GM12878 (cell line): Measurements from ENCODE around the gene PHRF1. TPM values are rescaled to one million over a fixed set of nuclear protein-coding genes. Genes with fewer than 3 reads are reported as not detected.

Experiments used
- ATAC-seq: fragments of 200-7000 bp; cut with Tn5 transposase; 3 replicates; pipeline ENCODE4 v1.9.1; 2020; ENCODE audit warnings: mild to moderate bottlenecking, moderate library complexity
- BruUV-seq: library from RNA; stranded (reverse); fragments of 400-500 nt; replicated peaks from 2 replicates; lab custom pipeline; 2021; lab: Mats Ljungman, UMichigan
- CTCF ChIA-PET: fragments of 300-600 bp; sonication (Branson Sonifier 250); formaldehyde crosslinking; extraction: SDS; loops from one replicate; lab custom pipeline; 2021; ENCODE audit warnings: inconsistent platforms; lab: Yijun Ruan, JAX
- POLR2A ChIA-PET: fragments of 350-600 bp; formaldehyde crosslinking; extraction: SDS; loops from one replicate; lab custom pipeline; 2021; ENCODE audit warnings: inconsistent platforms; lab: Charles Lee
- RAD21 ChIA-PET: fragments of 300-600 bp; sonication (Branson Sonifier 250); formaldehyde crosslinking; loops from one replicate; lab custom pipeline; 2023; ENCODE audit warnings: antibody characterized with exemption; ENCODE audit not compliant: unreplicated experiment; lab: Charles Lee
- SMC1A ChIA-PET: fragments of 300-600 bp; sonication (Branson Sonifier 250); formaldehyde crosslinking; loops from one replicate; lab custom pipeline; 2023; ENCODE audit not compliant: unreplicated experiment, uncharacterized antibody; lab: Charles Lee
- DNase-seq: peaks from one replicate; pipeline ENCODE4 v3.0.0-alpha.2; 2011; ENCODE audit warnings: low read depth, low spot score
- FAIRE-seq: peaks from 3 replicates; lab custom pipeline; 2011; peaks lifted over from hg19 to GRCh38; lab: Jason Lieb, UNC
- H2AFZ ChIP-seq: 2 replicates; pipeline ENCODE4 v1.6.0; 2011; ENCODE audit warnings: low read depth, low read length, control low read depth; ENCODE audit not compliant: control insufficient read depth
- H3K27ac ChIP-seq: 2 replicates; pipeline ENCODE4 v1.5.1; 2011; ENCODE audit warnings: control low read depth; ENCODE audit not compliant: control insufficient read depth, insufficient read depth
- H3K27me3 ChIP-seq, 2 experiments: replicated peaks in 1 of 2; 2 replicates each; pipeline versions ENCODE4 v1.6.0 to v1.6.1; 2011; ENCODE audit warnings: low read length in 1 of 2; ENCODE audit not compliant: control insufficient read depth in 2 of 2, insufficient read depth in 2 of 2
- H3K36me3 ChIP-seq, 2 experiments: 2 replicates each; pipeline ENCODE4 v1.5.1; 2011; ENCODE audit warnings: low read length in 1 of 2; ENCODE audit not compliant: control insufficient read depth in 2 of 2, insufficient read depth in 2 of 2
- H3K4me1 ChIP-seq: 2 replicates; pipeline ENCODE4 v1.6.1; 2011; ENCODE audit warnings: mild to moderate bottlenecking, low read length, moderate library complexity, mixed read lengths; ENCODE audit not compliant: control insufficient read depth, insufficient read depth
- H3K4me2 ChIP-seq: 2 replicates; pipeline ENCODE4 v1.6.0; 2011; ENCODE audit warnings: control low read depth; ENCODE audit not compliant: control insufficient read depth, insufficient read depth
- H3K4me3 ChIP-seq: fragments of 200-600 bp; sonication (generic); 2 replicates; pipeline ENCODE4 v1.5.1; 2016
- H3K79me2 ChIP-seq: 2 replicates; pipeline ENCODE4 v1.6.0; 2011; ENCODE audit warnings: low read length; ENCODE audit not compliant: control insufficient read depth, insufficient read depth
- H3K9ac ChIP-seq: 2 replicates; pipeline ENCODE4 v1.8.0; 2011; ENCODE audit warnings: low read length, control low read depth, mixed read lengths; ENCODE audit not compliant: control insufficient read depth, insufficient read depth
- H3K9me3 ChIP-seq: replicated peaks from 3 replicates; pipeline ENCODE4 v1.5.1; 2011; ENCODE audit warnings: mild to moderate bottlenecking, low read length; ENCODE audit not compliant: control insufficient read depth, insufficient read depth
- H4K20me1 ChIP-seq: 2 replicates; pipeline ENCODE4 v1.6.0; 2011; ENCODE audit not compliant: control insufficient read depth, insufficient read depth
- BACH1 ChIP-seq: fragments of 450-650 bp; IDR thresholded peaks from 2 replicates; pipeline ENCODE4 v1.6.1; 2017; ENCODE audit warnings: mild to moderate bottlenecking, borderline replicate concordance
- BHLHE40 ChIP-seq, 2 experiments: fragments of 450-650 bp in 1 of 2; IDR thresholded peaks; 2 replicates each; pipeline ENCODE4 v1.6.1; 2011 to 2017; ENCODE audit warnings: low read depth in 2 of 2, borderline replicate concordance in 1 of 2, improper control_type of control experiment in 1 of 2, low read length in 1 of 2, mild to moderate bottlenecking in 1 of 2
- CBX3 ChIP-seq: fragments of 200-600 bp; sonication (generic); IDR thresholded peaks from 2 replicates; pipeline ENCODE4 v1.6.1; 2016; ENCODE audit warnings: low read depth, borderline replicate concordance
- MEF2B ChIP-seq: fragments of 450-650 bp; IDR thresholded peaks from 2 replicates; pipeline ENCODE4 v1.6.1; 2018; ENCODE audit warnings: mild to moderate bottlenecking, moderate library complexity; ENCODE audit not compliant: partially characterized antibody, poor library complexity, severe bottlenecking
- MXI1 ChIP-seq: fragments of 150-350 bp; IDR thresholded peaks from 2 replicates; pipeline ENCODE4 v1.6.1; 2011; ENCODE audit warnings: low read depth, mild to moderate bottlenecking, inconsistent platforms, low read length, improper control_type of control experiment
- NFYA ChIP-seq: IDR thresholded peaks from 2 replicates; pipeline ENCODE4 v1.6.1; 2011; ENCODE audit warnings: low read depth, mild to moderate bottlenecking, low read length, improper control_type of control experiment, borderline replicate concordance
- NRF1 ChIP-seq: conservative IDR thresholded peaks from 2 replicates; pipeline ENCODE4 v1.6.1; 2011; ENCODE audit warnings: mild to moderate bottlenecking, low read depth, low read length, improper control_type of control experiment
- RBBP5 ChIP-seq: fragments of 200-600 bp; sonication (generic); conservative IDR thresholded peaks from 2 replicates; pipeline ENCODE4 v1.6.1; 2016
- RCOR1 ChIP-seq: conservative IDR thresholded peaks from 2 replicates; pipeline ENCODE4 v1.6.1; 2012; ENCODE audit warnings: low read depth, low read length, improper control_type of control experiment
- SP1 ChIP-seq: IDR thresholded peaks from one replicate; pipeline ENCODE4 v1.6.1; 2011; ENCODE audit warnings: low read depth, low read length
- SUPT20H ChIP-seq: IDR thresholded peaks from 2 replicates; pipeline ENCODE4 v1.6.1; 2011; ENCODE audit warnings: low read depth, mild to moderate bottlenecking, low read length, moderate library complexity, borderline replicate concordance; ENCODE audit not compliant: control insufficient read depth
- TARDBP ChIP-seq: IDR thresholded peaks from 2 replicates; pipeline ENCODE4 v1.6.1; 2016; ENCODE audit warnings: borderline replicate concordance
- TCF12 ChIP-seq: IDR thresholded peaks from 2 replicates; pipeline ENCODE4 v1.6.1; 2011; ENCODE audit warnings: low read depth, mild to moderate bottlenecking, low read length
- TCF7 ChIP-seq: IDR thresholded peaks from 2 replicates; pipeline ENCODE4 v1.6.1; 2014; ENCODE audit warnings: antibody characterized with exemption, borderline replicate concordance
- YBX1 ChIP-seq: fragments of 450-650 bp; IDR thresholded peaks from 2 replicates; pipeline ENCODE4 v1.6.1; 2016; ENCODE audit warnings: antibody characterized with exemption
- YY1 ChIP-seq: IDR thresholded peaks from 2 replicates; pipeline ENCODE4 v1.6.1; 2011; ENCODE audit warnings: low read depth, mild to moderate bottlenecking, low read length
- ZNF274 ChIP-seq: IDR thresholded peaks from one replicate; pipeline ENCODE4 v1.8.0; 2011; ENCODE audit not compliant: insufficient read length, insufficient read depth
- WGBS: methylation state at CpG from one replicate; pipeline ENCODE4 v1.1.6; 2016; ENCODE audit warnings: low lambda C conversion rate; ENCODE audit not compliant: insufficient replicate concordance, insufficient coverage; ENCODE audit errors: missing lambda C conversion rate; 5-methylcytosine and 5-hydroxymethylcytosine counted together
- in situ Hi-C: fragments of 300-500 bp; cut with MboI; formaldehyde crosslinking; loops from 9 replicates; pipeline ENCODE4 v1.14.3; 2018; ENCODE audit warnings: mixed read lengths
- intact Hi-C: fragments of 100-400 bp; cut with micrococcal nuclease; formaldehyde crosslinking; loops from one replicate; pipeline ENCODE4 v1.14.2; 2022; ENCODE audit not compliant: unreplicated experiment
- polyA plus RNA-seq, 11 experiments: library from polyadenylated mRNA; depleted of rRNA in 4 of 11; unstranded in 6 of 11; stranded (reverse) in 5 of 11; fragments of >200 nt; fragmentation: Nextera tagmentation in 4 of 11; fragmentation: Illumina TruSeq in 1 of 11; extraction: Ambion mirVana in 4 of 11; extraction: Trizol in 1 of 11; gene quantifications; 1 replicate in 1 of 11; 2 replicates in 10 of 11; pipeline versions ENCODE4 v1.2.1 to v1.2.3, GENCODE V29; 2011 to 2016; ENCODE audit warnings: inconsistent platforms in 2 of 11, missing spikeins in 2 of 11, low read depth in 1 of 11
- total RNA-seq, 4 experiments: library from RNA; depleted of rRNA in 3 of 4; stranded (reverse); fragments of >200 nt in 3 of 4; fragmentation: Illumina TruSeq in 1 of 4; extraction: Trizol in 1 of 4; gene quantifications; 2 replicates each; pipeline versions ENCODE4 v1.2.1 to v1.2.3, GENCODE V29; 2013 to 2021
- TF ChIP-seq, protein P1 (sequence below): IDR thresholded peaks from 2 replicates; pipeline ENCODE4 v1.6.1; 2012; ENCODE audit warnings: low read depth, low read length, improper control_type of control experiment
- TF ChIP-seq, protein P2 (sequence below): IDR thresholded peaks from 2 replicates; pipeline ENCODE4 v1.6.1; 2012; ENCODE audit warnings: low read length, inconsistent platforms
- TF ChIP-seq, protein P3 (sequence below): IDR thresholded peaks from 2 replicates; pipeline ENCODE4 v1.6.1; 2011; ENCODE audit warnings: mild to moderate bottlenecking, low read depth, low read length, moderate library complexity; ENCODE audit not compliant: insufficient replicate concordance

The PHRF1 gene
- total and polyA plus RNA-seq, 10 of the 15 experiments (the other 5 are each of a cell fraction or from before 2014, with no cell fraction given): 0.13 to 43.5 (median 15.1) TPM

DNA sequence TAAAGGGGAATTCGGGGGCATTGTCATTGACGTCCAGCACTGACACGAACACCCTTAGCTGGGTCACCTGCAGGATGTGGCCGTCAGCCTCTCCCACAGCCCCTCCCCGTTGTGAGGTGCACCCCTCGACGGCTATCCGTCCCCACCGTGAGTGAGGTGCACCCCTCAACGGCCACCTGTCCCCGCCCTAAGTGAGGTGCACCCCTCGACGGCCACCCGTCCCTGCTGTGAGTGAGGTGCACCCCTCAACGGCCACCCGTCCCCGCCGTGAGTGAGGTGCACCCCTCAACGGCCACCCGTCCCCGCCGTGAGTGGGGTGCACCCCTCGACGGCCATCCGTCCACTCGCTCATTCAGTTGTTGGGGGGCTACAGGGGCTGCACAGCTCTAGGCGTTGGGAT lies 45.6 kb downstream of the PHRF1 start (continued):
- no peak for TF ChIP-seq NFYA
- no peak for TF ChIP-seq SUPT20H

DNA sequence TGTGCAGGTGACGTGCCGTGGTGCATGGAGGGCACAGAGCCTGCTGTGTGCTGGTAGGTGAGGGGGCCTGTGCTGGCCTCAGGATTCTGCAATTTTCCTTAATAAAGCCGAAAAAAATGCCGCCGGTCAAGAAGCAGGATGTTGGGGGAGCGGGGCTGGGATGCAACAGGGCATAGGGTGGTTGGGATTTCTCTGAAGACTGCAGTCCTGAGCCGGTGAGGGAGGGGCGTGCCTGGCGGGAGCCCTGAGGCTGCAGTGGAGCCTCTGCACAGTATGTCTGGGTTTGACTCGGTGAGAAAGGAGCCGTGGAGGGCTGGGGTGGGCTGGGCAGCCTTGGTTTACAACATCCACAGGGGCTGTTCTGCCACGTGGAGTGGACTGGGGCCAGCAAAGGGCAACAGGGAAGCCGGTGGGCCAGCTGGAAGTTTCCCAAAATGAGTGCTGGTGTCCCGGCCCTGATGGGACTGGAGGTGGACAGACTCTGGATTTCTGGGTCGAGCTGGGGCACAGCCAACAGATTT lies 47.1 kb downstream of the PHRF1 start:
- CTCF ChIA-PET: no interaction called here

More for the DNA sequence above, 47.1 kb downstream of the PHRF1 start:
- POLR2A ChIA-PET: no interaction called here
- Histone ChIP-seq H3K27me3 (no peaks in the 10 kb centered on the region), H3K27ac (no peak overlapping the region), H2AFZ (no peak overlapping the region), H4K20me1 (no peaks in the 10 kb centered on the region), H3K9ac (no peak overlapping the region), H3K36me3 (no peaks in the 10 kb centered on the region), H3K4me3 (no peak overlapping the region), H3K9me3 (no peaks in the 10 kb centered on the region), H3K79me2 (no peaks in the 10 kb centered on the region), H3K4me1 (peaks cover 4% of the 10 kb centered on the region), H3K4me2 (no peak overlapping the region)
- SMC1A ChIA-PET: no interaction called here
- BruUV-seq: no TSS peak
- RAD21 ChIA-PET: no interaction called here
- DNase-seq (no peak), ATAC-seq (no peak), FAIRE-seq (no peak)
- TF ChIP-seq RBBP5 (no peak), YBX1 (no peak), SUPT20H (no peak), MEF2B (no peak), TARDBP (no peak), TCF7 (no peak), CBX3 (no peak), ZNF274 (no peak), YY1 (no peak), BACH1 (no peak), NRF1 (no peak), TCF12 (no peak), MXI1 (no peak), SP1 (no peak), BHLHE40 (IDR thresholded peaks at IDR 0.05; ENCODE audit: borderline replicate concordance in 1 of 2, low read depth in 2 of 2, low read length in 1 of 2) (no peak), RCOR1 (no peak)
- TF ChIP-seq, protein P1, sequence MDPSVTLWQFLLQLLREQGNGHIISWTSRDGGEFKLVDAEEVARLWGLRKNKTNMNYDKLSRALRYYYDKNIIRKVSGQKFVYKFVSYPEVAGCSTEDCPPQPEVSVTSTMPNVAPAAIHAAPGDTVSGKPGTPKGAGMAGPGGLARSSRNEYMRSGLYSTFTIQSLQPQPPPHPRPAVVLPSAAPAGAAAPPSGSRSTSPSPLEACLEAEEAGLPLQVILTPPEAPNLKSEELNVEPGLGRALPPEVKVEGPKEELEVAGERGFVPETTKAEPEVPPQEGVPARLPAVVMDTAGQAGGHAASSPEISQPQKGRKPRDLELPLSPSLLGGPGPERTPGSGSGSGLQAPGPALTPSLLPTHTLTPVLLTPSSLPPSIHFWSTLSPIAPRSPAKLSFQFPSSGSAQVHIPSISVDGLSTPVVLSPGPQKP: no peak
- TF ChIP-seq, protein P2, sequence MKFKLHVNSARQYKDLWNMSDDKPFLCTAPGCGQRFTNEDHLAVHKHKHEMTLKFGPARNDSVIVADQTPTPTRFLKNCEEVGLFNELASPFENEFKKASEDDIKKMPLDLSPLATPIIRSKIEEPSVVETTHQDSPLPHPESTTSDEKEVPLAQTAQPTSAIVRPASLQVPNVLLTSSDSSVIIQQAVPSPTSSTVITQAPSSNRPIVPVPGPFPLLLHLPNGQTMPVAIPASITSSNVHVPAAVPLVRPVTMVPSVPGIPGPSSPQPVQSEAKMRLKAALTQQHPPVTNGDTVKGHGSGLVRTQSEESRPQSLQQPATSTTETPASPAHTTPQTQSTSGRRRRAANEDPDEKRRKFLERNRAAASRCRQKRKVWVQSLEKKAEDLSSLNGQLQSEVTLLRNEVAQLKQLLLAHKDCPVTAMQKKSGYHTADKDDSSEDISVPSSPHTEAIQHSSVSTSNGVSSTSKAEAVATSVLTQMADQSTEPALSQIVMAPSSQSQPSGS: no peak
- TF ChIP-seq, protein P3, sequence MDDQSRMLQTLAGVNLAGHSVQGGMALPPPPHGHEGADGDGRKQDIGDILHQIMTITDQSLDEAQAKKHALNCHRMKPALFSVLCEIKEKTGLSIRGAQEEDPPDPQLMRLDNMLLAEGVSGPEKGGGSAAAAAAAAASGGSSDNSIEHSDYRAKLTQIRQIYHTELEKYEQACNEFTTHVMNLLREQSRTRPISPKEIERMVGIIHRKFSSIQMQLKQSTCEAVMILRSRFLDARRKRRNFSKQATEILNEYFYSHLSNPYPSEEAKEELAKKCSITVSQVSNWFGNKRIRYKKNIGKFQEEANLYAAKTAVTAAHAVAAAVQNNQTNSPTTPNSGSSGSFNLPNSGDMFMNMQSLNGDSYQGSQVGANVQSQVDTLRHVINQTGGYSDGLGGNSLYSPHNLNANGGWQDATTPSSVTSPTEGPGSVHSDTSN: no peak
- intact Hi-C loops: no loop called here
- WGBS: 63% methylated on average over 14 of the region's 15 CpGs
- in situ Hi-C loops: no loop called here
